Fibroblast of lung (primary cell): Measurements from ENCODE around the gene USP21. TPM values are rescaled to one million over a fixed set of nuclear protein-coding genes. Genes with fewer than 3 reads are reported as not detected.

Source experiments
- DNase-seq, 2 donors: peaks; one replicate each; pipeline versions ENCODE4 v3.0.0 to v3.0.0-alpha.2; 2010; ENCODE audit warnings: low read depth in 2 of 2
- H2AFZ ChIP-seq: 2 replicates; pipeline ENCODE4 v1.5.1; 2012; ENCODE audit warnings: low read length, control low read depth, inconsistent platforms
- H3K27ac ChIP-seq: 2 replicates; pipeline ENCODE4 v1.5.1; 2011; ENCODE audit warnings: low read length, control low read depth; ENCODE audit not compliant: insufficient read depth
- H3K27me3 ChIP-seq: 2 replicates; pipeline ENCODE4 v1.5.1; 2011; ENCODE audit warnings: mild to moderate bottlenecking, low read length; ENCODE audit not compliant: control insufficient read depth, insufficient read depth
- H3K36me3 ChIP-seq: 2 replicates; pipeline ENCODE4 v1.5.1; 2011; ENCODE audit warnings: low read length; ENCODE audit not compliant: control insufficient read depth, insufficient read depth
- H3K4me1 ChIP-seq: 2 replicates; pipeline ENCODE4 v1.5.1; 2011; ENCODE audit warnings: low read length; ENCODE audit not compliant: control insufficient read depth, insufficient read depth; ENCODE audit errors: extremely low read depth
- H3K4me2 ChIP-seq: 2 replicates; pipeline ENCODE4 v1.5.1; 2011; ENCODE audit warnings: low read length, control low read depth; ENCODE audit not compliant: insufficient read depth; ENCODE audit errors: extremely low read depth
- H3K4me3 ChIP-seq, 4 experiments: fragments of 200-600 bp in 1 of 4; sonication (generic) in 1 of 4; replicated peaks in 1 of 4; 2 replicates each; pipeline ENCODE4 v1.5.1; 2011 to 2016; ENCODE audit warnings: low read length in 4 of 4, low read depth in 3 of 4, mild to moderate bottlenecking in 3 of 4, control low read depth in 2 of 4, inconsistent platforms in 1 of 4, mixed read lengths in 1 of 4; ENCODE audit not compliant: insufficient read depth in 1 of 4; ENCODE audit errors: control extremely low read depth in 1 of 4
- H3K79me2 ChIP-seq: 2 replicates; pipeline ENCODE4 v1.5.1; 2012; ENCODE audit warnings: mild to moderate bottlenecking, low read length, inconsistent platforms; ENCODE audit not compliant: control insufficient read depth, insufficient read depth
- H3K9ac ChIP-seq: 2 replicates; pipeline ENCODE4 v1.5.1; 2011; ENCODE audit warnings: mild to moderate bottlenecking, low read length, control low read depth; ENCODE audit not compliant: insufficient read depth
- H3K9me3 ChIP-seq: 2 replicates; pipeline ENCODE4 v1.5.1; 2012; ENCODE audit warnings: low read depth, low read length; ENCODE audit not compliant: control insufficient read depth, insufficient read depth
- H4K20me1 ChIP-seq: 2 replicates; pipeline ENCODE4 v1.5.1; 2011; ENCODE audit warnings: low read length; ENCODE audit not compliant: control insufficient read depth, insufficient read depth; ENCODE audit errors: extremely low read depth
- CTCF ChIP-seq, 2 donors: IDR thresholded peaks in 1 of 2; conservative IDR thresholded peaks in 1 of 2; 1 replicate in 1 of 2; 2 replicates in 1 of 2; pipeline ENCODE4 v1.5.1; 2011 to 2012; ENCODE audit warnings: low read length in 2 of 2, control low read depth in 1 of 2, inconsistent platforms in 1 of 2, low read depth in 1 of 2, mild to moderate bottlenecking in 1 of 2
- EZH2 ChIP-seq: IDR thresholded peaks from 2 replicates; pipeline ENCODE4 v1.5.1; 2012; ENCODE audit warnings: low read length, control low read depth, mild to moderate bottlenecking; ENCODE audit errors: missing control alignments
- polyA plus RNA-seq, 2 donors: library from polyadenylated mRNA; depleted of rRNA in 1 of 2; stranded (reverse) in 1 of 2; unstranded in 1 of 2; fragments of >200 nt; gene quantifications; 2 replicates each; pipeline ENCODE4 v1.2.1, GENCODE V29; 2011 to 2012; ENCODE audit warnings: missing spikeins in 1 of 2
- total RNA-seq: library from RNA; depleted of rRNA; stranded (reverse); fragments of >200 nt; gene quantifications from 2 replicates; pipeline ENCODE4 v1.2.1, GENCODE V29; 2014

USP21 gene
- total and polyA plus RNA-seq, 2 donors (not counting 1 experiment from before 2014, with no cell fraction given) = 10.2 to 11.7 TPM

- Histone ChIP-seq H4K20me1 (no peaks in the 10 kb centered on the region), H3K9ac (no peak overlapping the region), H3K27me3 (no peaks in the 10 kb centered on the region), H3K79me2 (peaks cover under 1% of the 10 kb centered on the region), H3K9me3 (no peaks in the 10 kb centered on the region), H3K4me2 (no peak overlapping the region), H3K4me1 (no peaks in the 10 kb centered on the region), H3K4me3 (no peak overlapping the region), H3K36me3 (peaks cover 14% of the 10 kb centered on the region), H2AFZ (no peak overlapping the region), H3K27ac (no peak overlapping the region)
- TF ChIP-seq EZH2 (no peak), CTCF (conservative IDR thresholded peaks at IDR 0.05 in 1 of 2, IDR thresholded peaks at IDR 0.05 in 1 of 2; ENCODE audit: low read depth in 1 of 2, low read length in 2 of 2) (no peak)
- DNase-seq = no peak
Measured at GRCh38 chr1:161190962-161191521, 31.7 kb downstream of the USP21 start.

GRCh38 chr1:161191971-161192370 lies 32.7 kb downstream of the USP21 start:
- H3K4me3 ChIP-seq = no peak overlapping the region
- H2AFZ ChIP-seq = no peak overlapping the region
- peaks cover 9% of the 10 kb centered on the region for H3K4me1 ChIP-seq
- TF ChIP-seq EZH2 = no peak
- no peaks in the 10 kb centered on the region for H4K20me1 ChIP-seq
- peaks cover 16% of the 10 kb centered on the region for H3K36me3 ChIP-seq
- no peaks in the 10 kb centered on the region for H3K27me3 ChIP-seq
- no peak overlapping the region for H3K9ac ChIP-seq
- no peak overlapping the region for H3K27ac ChIP-seq
- H3K9me3 ChIP-seq = no peaks in the 10 kb centered on the region
- peaks cover 4% of the 10 kb centered on the region for H3K79me2 ChIP-seq
- H3K4me2 ChIP-seq = no peak overlapping the region
- DNase-seq = no peak

GRCh38 chr1:161192476-161193465 lies 33.5 kb downstream of the USP21 start:
- H3K4me1 ChIP-seq = peaks cover 16% of the 10 kb centered on the region
- H4K20me1 ChIP-seq = no peaks in the 10 kb centered on the region
- peaks cover 16% of the 10 kb centered on the region for H3K36me3 ChIP-seq
- TF ChIP-seq CTCF (conservative IDR thresholded peaks at IDR 0.05 in 1 of 2, IDR thresholded peaks at IDR 0.05 in 1 of 2; ENCODE audit: low read depth in 1 of 2, low read length in 2 of 2) (peak; percentile 82 to 94), EZH2 (no peak)
- H3K4me3 ChIP-seq = no peak overlapping the region
- no peak overlapping the region for H3K9ac ChIP-seq
- no peaks in the 10 kb centered on the region for H3K9me3 ChIP-seq
- H3K27ac ChIP-seq = no peak overlapping the region
- H3K4me2 ChIP-seq = no peak overlapping the region
- H3K27me3 ChIP-seq = no peaks in the 10 kb centered on the region
- H2AFZ ChIP-seq = no peak overlapping the region
- H3K79me2 ChIP-seq = peaks cover 7% of the 10 kb centered on the region
- peak; percentile 47 to 76 for DNase-seq
